Panc1 (cell line): ENCODE data around the gene POLR2F. TPM values are rescaled to one million over a fixed set of nuclear protein-coding genes. Genes with fewer than 3 reads are reported as not detected.

Experiments used
- ATAC-seq: fragments of 200-7000 bp; cut with Tn5 transposase; 2 replicates; pipeline ENCODE4 v1.9.1; 2020; ENCODE audit warnings: mild to moderate bottlenecking, moderate library complexity
- BruUV-seq: library from RNA; stranded (reverse); fragments of 400-500 nt; replicated peaks from 2 replicates; lab custom pipeline; 2021; lab: Mats Ljungman, UMichigan
- CTCF ChIA-PET: fragments of 300-600 bp; sonication (Branson Sonifier 250); formaldehyde crosslinking; loops from one replicate; lab custom pipeline; 2022; ENCODE audit warnings: antibody characterized with exemption; lab: Charles Lee
- POLR2A ChIA-PET: fragments of 300-600 bp; sonication (Branson Sonifier 250); formaldehyde crosslinking; loops from one replicate; lab custom pipeline; 2022; ENCODE audit warnings: antibody characterized with exemption; lab: Charles Lee
- DNase-seq: peaks from one replicate; pipeline ENCODE4 v3.0.0-alpha.2; 2010; ENCODE audit warnings: low read depth, low spot score
- H3K27ac ChIP-seq: 2 replicates; pipeline ENCODE4 v1.5.1; 2011; ENCODE audit warnings: mild to moderate bottlenecking, low read length, inconsistent platforms
- H3K27me3 ChIP-seq: fragments of 200-500 bp; sonication (Bioruptor generic); 2 replicates; pipeline ENCODE4 v1.6.0; 2014; ENCODE audit warnings: low read length, inconsistent platforms; ENCODE audit not compliant: control insufficient read depth, insufficient read depth
- H3K36me3 ChIP-seq: fragments of 200-500 bp; sonication (Bioruptor generic); 2 replicates; pipeline ENCODE4 v1.5.1; 2014; ENCODE audit warnings: inconsistent platforms, mild to moderate bottlenecking, low read length, moderate library complexity; ENCODE audit not compliant: control insufficient read depth, insufficient read depth
- H3K4me1 ChIP-seq: 2 replicates; pipeline ENCODE4 v1.5.1; 2011; ENCODE audit warnings: inconsistent platforms, mild to moderate bottlenecking, low read length, moderate library complexity; ENCODE audit not compliant: control insufficient read depth, insufficient read depth
- H3K4me3 ChIP-seq, 2 experiments: 2 replicates each; pipeline ENCODE4 v1.5.1; 2011 to 2012; ENCODE audit warnings: low read depth in 2 of 2, low read length in 2 of 2, mild to moderate bottlenecking in 2 of 2, inconsistent platforms in 1 of 2, moderate library complexity in 1 of 2
- H3K9me3 ChIP-seq: fragments of 200-500 bp; sonication (Bioruptor generic); 2 replicates; pipeline ENCODE4 v1.5.1; 2014; ENCODE audit warnings: low read depth, mild to moderate bottlenecking, inconsistent platforms, low read length, moderate library complexity; ENCODE audit not compliant: control insufficient read depth, insufficient read depth
- CTCF ChIP-seq: fragments of 450-650 bp; IDR thresholded peaks from 2 replicates; pipeline ENCODE4 v1.5.1; 2017; ENCODE audit warnings: mild to moderate bottlenecking
- POLR2AphosphoS5 ChIP-seq: IDR thresholded peaks from 2 replicates; pipeline ENCODE4 v1.6.1; 2012; ENCODE audit warnings: mild to moderate bottlenecking, low read depth, low read length, moderate library complexity
- REST ChIP-seq, 2 experiments: IDR thresholded peaks; 2 replicates each; pipeline ENCODE4 v1.6.1; 2011 to 2012; ENCODE audit warnings: low read depth in 2 of 2, control low read depth in 1 of 2, low read length in 1 of 2, mild to moderate bottlenecking in 1 of 2, moderate library complexity in 1 of 2; ENCODE audit not compliant: insufficient read depth in 1 of 2
- SIN3A ChIP-seq: IDR thresholded peaks from 2 replicates; pipeline ENCODE4 v1.6.1; 2012; ENCODE audit warnings: low read depth, mild to moderate bottlenecking, low read length, moderate library complexity, borderline replicate concordance; ENCODE audit not compliant: insufficient read depth
- TCF7L2 ChIP-seq: IDR thresholded peaks from 2 replicates; pipeline ENCODE4 v1.6.1; 2011; ENCODE audit warnings: mild to moderate bottlenecking, low read depth, low read length, inconsistent platforms
- in situ Hi-C: cut with HindIII; loops from 2 replicates; pipeline ENCODE4 v1.10.0; 2016; ENCODE audit warnings: low sequenced_read_pairs, low pct_unique_long_range_greater_than_20kb
- intact Hi-C: fragments of 100-400 bp; cut with micrococcal nuclease; formaldehyde crosslinking; loops from one replicate; pipeline ENCODE4 v1.10.0; 2022; ENCODE audit not compliant: unreplicated experiment
- total RNA-seq: library from RNA; stranded (reverse); gene quantifications from one replicate; pipeline ENCODE4 v1.2.1, GENCODE V29; 2021; ENCODE audit not compliant: unreplicated experiment

POLR2F gene
- total RNA-seq, 1 experiment from 2014 or later = 89.7 TPM

GRCh38 chr22:37983860-37984791, 30.6 kb downstream of the POLR2F start, which contains the start of gene SOX10:
SOX10 (minus strand) TSS chr22:37984555; CDS start chr22:37983784, 771 bp downstream.
- no peaks in the 10 kb centered on the region for H3K36me3 ChIP-seq
- ChIA-PET CTCF (no interaction called here), POLR2A (no interaction called here)
- in situ Hi-C loops = no loop called here
- ATAC-seq (no peak; the same call in 1 of the 2 replicates), DNase-seq (no peak)
- H3K4me1 ChIP-seq = no peaks in the 10 kb centered on the region
- no peaks in the 10 kb centered on the region for H3K9me3 ChIP-seq
- no TSS peak for BruUV-seq
- H3K27me3 ChIP-seq = no peaks in the 10 kb centered on the region
- H3K27ac ChIP-seq = no peak within 1 kb of the TSS
- intact Hi-C loops = no loop called here
- TF ChIP-seq CTCF = no peak
- no peak for TF ChIP-seq SIN3A
- TF ChIP-seq TCF7L2 = no peak
- TF ChIP-seq POLR2AphosphoS5 = no peak
- no peak for TF ChIP-seq REST (IDR thresholded peaks at IDR 0.05; ENCODE audit: insufficient read depth in 1 of 2, low read depth in 2 of 2, low read length in 1 of 2)
- no peak within 1 kb of the TSS for H3K4me3 ChIP-seq

- in situ Hi-C loops = no loop called here
- ChIA-PET CTCF (no interaction called here), POLR2A (no interaction called here)
- no peaks in the 10 kb centered on the region for H3K36me3 ChIP-seq
- no peaks in the 10 kb centered on the region for H3K9me3 ChIP-seq
- DNase-seq (no peak), ATAC-seq (no peak; the same call in 1 of the 2 replicates)
- BruUV-seq = no TSS peak
- no peaks in the 10 kb centered on the region for H3K27me3 ChIP-seq
- H3K27ac ChIP-seq = no peak overlapping the region
- intact Hi-C loops = no loop called here
- H3K4me3 ChIP-seq = no peak overlapping the region
- TF ChIP-seq TCF7L2 = no peak
- no peak for TF ChIP-seq SIN3A
- TF ChIP-seq POLR2AphosphoS5 = no peak
- no peak for TF ChIP-seq CTCF
- no peak for TF ChIP-seq REST (IDR thresholded peaks at IDR 0.05; ENCODE audit: insufficient read depth in 1 of 2, low read depth in 2 of 2, low read length in 1 of 2)
- no peaks in the 10 kb centered on the region for H3K4me1 ChIP-seq
Measured at GRCh38 chr22:37985050-37985585, 31.6 kb downstream of the POLR2F start.
